Endodermal cell (in vitro differentiated cells): ENCODE results near the gene FAM120AOS. TPM values are rescaled to one million over a fixed set of nuclear protein-coding genes. Genes with fewer than 3 reads are reported as not detected.
A peak's percentile ranks its signal among the peaks of the same experiment; 100 is the strongest.

Source experiments
- DNase-seq: peaks from one replicate; pipeline ENCODE4 v3.0.0-alpha.2; 2017
- H3K27ac ChIP-seq: 2 replicates; pipeline ENCODE4 v1.5.1; 2013; ENCODE audit warnings: mild to moderate bottlenecking, low read depth, low read length, moderate library complexity
- H3K27me3 ChIP-seq: 2 replicates; pipeline ENCODE4 v1.6.1; 2013; ENCODE audit warnings: mild to moderate bottlenecking, low read length, moderate library complexity; ENCODE audit not compliant: insufficient read depth, control insufficient read depth, poor library complexity, severe bottlenecking
- H3K36me3 ChIP-seq: 2 replicates; pipeline ENCODE4 v1.7.0; 2013; ENCODE audit warnings: mild to moderate bottlenecking, low read length, moderate library complexity; ENCODE audit not compliant: control insufficient read depth, insufficient read depth
- H3K4me1 ChIP-seq: one replicate; pipeline ENCODE4 v1.7.0; 2013; ENCODE audit warnings: low read length; ENCODE audit not compliant: control insufficient read depth, insufficient read depth
- H3K4me3 ChIP-seq: 2 replicates; pipeline ENCODE4 v1.5.1; 2013; ENCODE audit warnings: mild to moderate bottlenecking, low read length, moderate library complexity
- H3K9ac ChIP-seq: 2 replicates; pipeline ENCODE4 v1.6.1; 2013; ENCODE audit warnings: mild to moderate bottlenecking, low read length, moderate library complexity; ENCODE audit not compliant: poor library complexity, severe bottlenecking; ENCODE audit errors: extremely low read depth
- H3K9me3 ChIP-seq: 2 replicates; pipeline ENCODE4 v1.6.1; 2013; ENCODE audit warnings: mild to moderate bottlenecking, low read length, moderate library complexity; ENCODE audit not compliant: control insufficient read depth
- H3K27ac Mint-ChIP-seq: 2 replicates; pipeline ENCODE4 v1.8.0; 2020; ENCODE audit warnings: mixed read lengths
- H3K27me3 Mint-ChIP-seq: 2 replicates; pipeline ENCODE4 v1.8.0; 2021; ENCODE audit warnings: mild to moderate bottlenecking, mixed read lengths; ENCODE audit not compliant: insufficient read depth
- H3K36me3 Mint-ChIP-seq: 2 replicates; pipeline ENCODE4 v1.8.0; 2020; ENCODE audit warnings: low read depth, mixed read lengths
- H3K4me1 Mint-ChIP-seq: 2 replicates; pipeline ENCODE4 v1.8.0; 2020; ENCODE audit warnings: mixed read lengths
- H3K4me3 Mint-ChIP-seq: 2 replicates; pipeline ENCODE4 v1.8.0; 2020; ENCODE audit warnings: mild to moderate bottlenecking, moderate library complexity, mixed read lengths
- H3K9me3 Mint-ChIP-seq: 2 replicates; pipeline ENCODE4 v1.8.0; 2020; ENCODE audit warnings: mild to moderate bottlenecking, mixed read lengths
- CTCF ChIP-seq: fragments of 200-600 bp; sonication (generic); conservative IDR thresholded peaks from 2 replicates; pipeline ENCODE4 v1.5.0; 2021; ENCODE audit warnings: antibody characterized with exemption, mild to moderate bottlenecking
- WGBS, 2 experiments: methylation state at CpG; one replicate each; pipeline versions ENCODE4 v1.1.5 to v1.1.7; 2013; ENCODE audit warnings: missing lambda C conversion rate in 2 of 2, mixed read lengths in 1 of 2; ENCODE audit not compliant: insufficient coverage in 1 of 2, insufficient read length in 1 of 2; 5-methylcytosine and 5-hydroxymethylcytosine counted together
- total RNA-seq, 2 donors: library from RNA; stranded (reverse); fragmentation: NEBNext Ultra II Directional in 1 of 2; extraction: Animal tissue kit (Norgen Biotek cat#: 25700) in 1 of 2; gene quantifications; 2 replicates in 1 of 2; 3 replicates in 1 of 2; pipeline ENCODE4 v1.2.1, GENCODE V29; 2021

FAM120AOS gene
- total RNA-seq, 2 donors from 2014 or later, result 44.9 to 47.0 TPM

- H3K4me3 ChIP-seq, result no peak overlapping the region
- H3K36me3 Mint-ChIP-seq, result peaks cover 35% of the 10 kb centered on the region
Observed at GRCh38 chr9:93479726-93480125, 26.3 kb upstream of the FAM120AOS start.

GRCh38 chr9:93477397-93477796 lies 24.0 kb upstream of the FAM120AOS start:
- Mint-ChIP-seq H3K27ac (no peak overlapping the region), H3K9me3 (no peaks in the 10 kb centered on the region), H3K4me1 (peaks cover 14% of the 10 kb centered on the region), H3K27me3 (no peaks in the 10 kb centered on the region), H3K36me3 (peaks cover 44% of the 10 kb centered on the region), H3K4me3 (no peak overlapping the region)
- H3K9me3 ChIP-seq, result no peaks in the 10 kb centered on the region
- no peak for DNase-seq
- H3K27ac ChIP-seq, result no peak overlapping the region
- H3K27me3 ChIP-seq, result no peaks in the 10 kb centered on the region
- no peak overlapping the region for H3K4me3 ChIP-seq
- no peak overlapping the region for H3K9ac ChIP-seq
- no peak for TF ChIP-seq CTCF
- peaks cover 61% of the 10 kb centered on the region for H3K36me3 ChIP-seq
- no peaks in the 10 kb centered on the region for H3K4me1 ChIP-seq
- WGBS, 2 experiments, result 91 to 100% methylated on average over 2 of the region's 2 CpGs

More at GRCh38 chr9:93479726-93480125, 26.3 kb upstream of the FAM120AOS start:
- Mint-ChIP-seq H3K27me3 (no peaks in the 10 kb centered on the region), H3K27ac (no peak overlapping the region), H3K4me1 (peaks cover 14% of the 10 kb centered on the region), H3K9me3 (no peaks in the 10 kb centered on the region), H3K4me3 (no peak overlapping the region)
- no peaks in the 10 kb centered on the region for H3K9me3 ChIP-seq
- H3K27ac ChIP-seq, result no peak overlapping the region
- no peak for TF ChIP-seq CTCF
- 92 to 100% methylated on average over 4 of the region's 4 CpGs for WGBS, 2 experiments
- no peak for DNase-seq
- H3K27me3 ChIP-seq, result no peaks in the 10 kb centered on the region
- peaks cover 57% of the 10 kb centered on the region for H3K36me3 ChIP-seq
- no peaks in the 10 kb centered on the region for H3K4me1 ChIP-seq
- no peak overlapping the region for H3K9ac ChIP-seq

GRCh38 chr9:93476924-93477323 lies 23.5 kb upstream of the FAM120AOS start:
- H3K9me3 ChIP-seq, result no peaks in the 10 kb centered on the region
- no peaks in the 10 kb centered on the region for H3K27me3 Mint-ChIP-seq
- H3K4me1 Mint-ChIP-seq, result peaks cover 14% of the 10 kb centered on the region
- peaks cover 64% of the 10 kb centered on the region for H3K36me3 ChIP-seq
- H3K27ac Mint-ChIP-seq, result peak overlapping the region; percentile 4
- peaks cover 48% of the 10 kb centered on the region for H3K36me3 Mint-ChIP-seq
- no peaks in the 10 kb centered on the region for H3K9me3 Mint-ChIP-seq
- 91 to 100% methylated on average over 1 to 3 of the region's 4 CpGs for WGBS, 2 experiments
- H3K4me1 ChIP-seq, result no peaks in the 10 kb centered on the region
- DNase-seq, result no peak
- no peak overlapping the region for H3K9ac ChIP-seq
- no peak overlapping the region for H3K27ac ChIP-seq
- H3K4me3 Mint-ChIP-seq, result no peak overlapping the region
- no peak overlapping the region for H3K4me3 ChIP-seq
- no peak for TF ChIP-seq CTCF
- no peaks in the 10 kb centered on the region for H3K27me3 ChIP-seq
